HG03064 (cell line): ENCODE measurements around the gene MTPN.

Experiments
- ATAC-seq: cut with Tn5 transposase; IDR thresholded peaks from one replicate; pipeline ENCODE4 v1.9.1; 2021; ENCODE audit warnings: low read depth; ENCODE audit not compliant: unreplicated experiment

Gene MTPN

GRCh38 chr7:135959646-135960363 lies 17.4 kb downstream of the MTPN start:
- no peak for ATAC-seq

DNA sequence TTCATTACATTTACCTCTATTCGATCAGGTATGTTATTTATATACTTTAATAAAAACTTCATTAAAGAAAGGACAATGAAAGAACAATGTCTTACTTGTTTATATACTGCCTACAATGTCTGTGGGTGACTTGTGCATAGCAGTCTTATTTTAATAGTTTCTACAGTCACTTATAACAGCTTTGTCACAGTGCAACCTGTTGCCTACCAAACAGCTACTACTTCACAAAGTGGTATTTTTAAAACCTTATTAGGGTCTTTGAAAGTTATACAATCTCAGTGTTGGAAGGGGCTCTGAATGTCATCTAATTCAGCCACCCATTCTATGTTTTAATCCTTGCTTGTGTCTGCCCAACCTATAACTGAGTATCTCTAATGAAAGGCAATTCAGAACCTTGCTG lies 19.0 kb downstream of the MTPN start:
- no peak for ATAC-seq

DNA sequence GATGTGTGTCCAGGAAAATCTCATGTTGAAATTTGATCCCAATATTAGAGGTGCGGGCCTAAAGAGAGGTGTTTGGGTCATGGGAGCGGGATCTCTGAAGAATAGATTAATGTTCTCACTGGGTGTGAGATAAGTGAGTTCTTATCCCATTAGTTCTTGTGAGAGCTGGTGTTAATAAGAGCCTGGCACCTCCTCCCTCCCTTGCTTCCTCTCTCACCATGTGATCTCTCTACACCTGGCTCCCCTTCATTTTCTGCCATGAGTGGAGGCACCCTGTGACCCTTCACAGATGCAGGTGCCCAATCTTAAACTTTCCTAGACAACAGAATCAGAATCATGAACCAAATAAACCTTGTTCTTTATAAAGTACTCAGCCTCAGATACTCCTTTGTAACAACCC lies 19.5 kb downstream of the MTPN start:
- ATAC-seq: no peak

GRCh38 chr7:135956393-135956792 lies 20.8 kb downstream of the MTPN start:
- no peak for ATAC-seq

- no peak for ATAC-seq
Measured at GRCh38 chr7:135950972-135951371, 26.2 kb downstream of the MTPN start.

- no peak for ATAC-seq
Measured at GRCh38 chr7:135950429-135950828, 26.7 kb downstream of the MTPN start.

DNA sequence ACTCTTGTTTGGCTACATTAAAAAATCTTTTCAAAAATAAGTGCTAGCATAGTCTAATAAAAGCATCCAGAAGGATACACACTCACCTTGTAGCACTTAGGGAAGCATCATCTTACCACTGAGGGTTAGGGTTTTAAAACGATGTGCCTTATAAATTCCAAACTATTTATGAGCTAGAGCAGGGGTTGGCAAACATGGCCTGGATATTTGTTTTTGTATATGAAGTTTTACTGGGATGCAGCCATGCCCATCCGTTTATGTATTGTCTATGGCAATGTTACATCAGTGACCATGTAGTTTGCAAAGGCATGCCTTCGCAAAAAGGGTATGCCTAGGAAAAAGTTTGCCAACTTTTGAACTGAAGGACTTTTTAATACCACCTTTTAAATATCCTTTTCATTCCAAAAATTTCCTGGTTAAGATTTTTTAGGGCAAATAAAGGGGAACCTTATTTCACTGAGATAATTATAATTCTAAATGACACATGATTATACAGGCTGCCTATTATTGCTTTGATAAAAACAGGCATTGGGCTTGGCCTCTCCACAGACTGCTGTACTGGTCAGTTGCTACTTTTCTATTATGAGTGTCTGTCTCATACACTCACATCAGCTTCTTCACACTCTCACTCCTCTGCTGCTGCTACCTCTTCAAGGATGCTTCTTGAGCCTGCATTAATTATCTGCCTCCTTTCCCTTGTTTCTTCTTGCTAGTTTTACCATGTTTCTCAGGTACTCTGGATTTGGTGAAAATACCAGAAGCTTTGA lies 30.7 kb downstream of the MTPN start:
- ATAC-seq: no peak

DNA sequence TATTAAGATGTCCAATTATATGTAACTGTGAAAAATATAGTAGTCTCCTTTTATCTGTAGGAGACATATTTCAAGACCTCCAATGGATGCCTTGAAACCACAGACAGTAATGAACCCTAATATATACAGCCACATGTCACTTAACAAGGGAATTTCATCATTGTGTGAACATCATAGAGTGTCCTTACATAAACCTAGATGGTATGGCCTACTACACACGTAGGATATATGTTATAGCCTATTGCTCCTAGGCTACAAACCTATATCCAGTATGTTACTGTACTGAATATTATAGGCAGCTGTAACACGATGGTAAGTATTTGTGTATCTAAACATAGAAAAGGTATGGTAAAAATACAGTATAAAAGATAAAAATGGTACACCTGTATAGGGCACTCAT lies 32.4 kb downstream of the MTPN start:
- ATAC-seq: no peak

DNA sequence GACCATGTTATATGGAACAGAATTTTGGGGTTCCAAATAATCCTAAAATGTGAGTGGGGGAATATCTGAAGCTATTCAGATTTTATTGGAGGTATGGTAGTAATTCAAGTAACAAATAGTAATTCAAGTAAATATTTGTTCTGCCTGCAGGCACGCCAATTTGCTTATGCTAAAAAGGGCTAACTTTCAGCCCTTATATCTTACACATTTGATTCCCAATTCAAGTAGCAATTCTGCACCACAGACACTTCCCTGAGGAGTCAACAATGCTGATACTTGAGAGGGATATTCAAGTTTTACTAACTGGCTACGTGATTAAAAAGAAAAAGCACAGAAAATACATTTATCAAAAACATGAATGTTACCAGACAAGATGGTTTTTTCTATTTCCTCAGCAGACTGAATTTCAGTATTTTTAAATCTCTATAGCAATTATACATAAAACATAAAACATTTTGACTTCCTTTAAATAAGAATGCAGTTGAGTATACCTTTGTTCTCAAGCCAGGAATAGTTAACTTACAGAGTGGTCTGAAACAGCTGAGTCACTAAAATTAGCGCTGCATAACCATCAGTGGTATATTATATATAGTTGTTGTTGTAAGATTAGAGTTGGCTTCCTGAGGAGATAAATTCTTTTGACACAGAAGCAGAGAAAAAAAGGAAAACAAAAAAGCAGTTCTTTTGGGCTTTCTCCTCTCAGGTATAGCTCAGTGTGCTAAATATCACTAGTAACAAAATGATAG lies 33.9 kb downstream of the MTPN start:
- no peak for ATAC-seq

DNA sequence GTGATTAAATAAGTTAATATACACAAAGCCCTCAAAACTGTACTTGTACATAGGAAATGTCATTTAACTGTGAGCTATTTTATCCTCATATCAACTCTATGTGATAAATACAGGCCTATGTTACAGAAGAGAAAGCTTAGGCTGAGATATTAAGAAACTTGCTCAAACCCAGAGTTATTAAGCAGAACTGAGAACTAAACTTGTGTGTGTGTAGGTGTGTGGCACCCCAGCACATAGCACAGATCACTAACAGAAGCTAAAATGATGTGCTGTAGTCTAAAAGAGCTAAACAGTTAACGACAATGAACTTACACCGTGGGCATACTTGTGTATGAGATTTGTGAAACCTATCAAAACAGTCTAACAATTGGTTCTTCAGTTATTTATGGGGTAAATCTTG lies 34.5 kb downstream of the MTPN start:
- peak; percentile 68 for ATAC-seq

- no peak for ATAC-seq
Measured at GRCh38 chr7:135940077-135941075, 36.8 kb downstream of the MTPN start.

- ATAC-seq: no peak
Measured at GRCh38 chr7:135939261-135939812, 37.8 kb downstream of the MTPN start.

- no peak for ATAC-seq
Measured at GRCh38 chr7:135938563-135938962, 38.6 kb downstream of the MTPN start.

DNA sequence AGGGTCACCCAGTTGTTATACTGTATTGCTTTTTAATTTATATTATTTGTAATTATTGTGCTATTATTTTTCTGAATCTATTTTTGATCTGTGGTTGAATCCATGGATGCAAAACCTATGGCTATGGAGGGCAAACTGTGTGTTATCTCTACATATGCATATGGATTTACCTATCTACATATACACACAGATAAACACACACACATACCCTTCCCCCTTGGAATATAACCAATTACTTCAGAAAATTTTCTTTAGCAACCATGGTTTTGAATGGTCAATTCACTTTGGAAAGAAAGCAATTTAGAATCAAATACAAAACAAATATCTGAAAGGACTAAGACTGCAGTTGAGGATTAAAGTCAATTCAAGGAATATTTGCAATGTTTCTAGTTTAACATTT lies 39.1 kb downstream of the MTPN start:
- ATAC-seq: no peak

DNA sequence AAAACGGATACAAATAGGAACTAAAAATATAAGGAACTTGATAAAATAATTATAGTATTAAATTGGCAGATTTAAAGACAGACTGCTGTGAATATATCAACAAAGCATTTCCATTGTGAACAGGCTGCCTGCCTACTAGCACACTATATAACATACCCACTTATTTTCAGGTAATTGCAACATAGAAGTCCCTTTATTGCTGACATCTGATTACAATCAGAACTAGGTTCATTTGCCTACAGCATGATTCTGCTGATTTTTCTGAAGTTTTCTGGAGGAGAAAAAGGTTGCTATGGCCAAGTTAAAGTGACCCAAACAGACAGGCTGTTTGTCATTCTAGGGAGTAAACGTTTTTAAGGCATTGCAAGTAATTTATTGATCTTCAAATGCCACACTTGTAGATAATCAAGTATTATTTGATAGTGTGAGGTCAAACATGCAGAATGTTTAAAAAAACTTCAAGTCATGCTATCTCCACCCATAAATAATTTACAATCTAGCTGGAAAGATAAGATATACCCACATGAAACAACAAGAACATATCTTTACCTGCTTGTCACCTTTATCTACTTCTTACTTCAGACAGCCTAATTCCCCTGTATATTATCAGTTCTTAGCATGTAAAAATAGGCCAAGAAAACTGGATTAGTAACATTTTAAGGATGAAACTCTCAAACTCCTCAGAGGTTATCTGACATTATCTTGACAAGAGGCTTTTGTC lies 40.5 kb downstream of the MTPN start:
- no peak for ATAC-seq

DNA sequence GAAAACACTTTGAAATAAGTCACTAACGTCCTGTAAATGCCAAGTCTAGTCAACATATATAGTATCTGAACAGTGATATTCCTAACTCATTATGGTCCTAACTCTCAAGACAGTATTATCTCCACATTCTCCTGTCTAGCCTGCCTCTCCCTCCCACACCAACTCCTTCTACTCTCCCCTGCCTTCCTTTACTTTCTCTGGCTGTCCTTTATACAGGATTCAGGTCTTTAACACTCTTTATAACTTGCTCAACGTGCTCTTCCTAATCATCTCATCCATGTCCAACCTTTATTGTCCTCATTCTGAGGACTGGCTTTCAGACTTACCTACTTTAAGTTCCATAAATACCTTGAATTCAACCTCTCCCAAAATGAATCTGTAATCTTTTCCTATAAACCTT lies 42.5 kb downstream of the MTPN start:
- no peak for ATAC-seq

DNA sequence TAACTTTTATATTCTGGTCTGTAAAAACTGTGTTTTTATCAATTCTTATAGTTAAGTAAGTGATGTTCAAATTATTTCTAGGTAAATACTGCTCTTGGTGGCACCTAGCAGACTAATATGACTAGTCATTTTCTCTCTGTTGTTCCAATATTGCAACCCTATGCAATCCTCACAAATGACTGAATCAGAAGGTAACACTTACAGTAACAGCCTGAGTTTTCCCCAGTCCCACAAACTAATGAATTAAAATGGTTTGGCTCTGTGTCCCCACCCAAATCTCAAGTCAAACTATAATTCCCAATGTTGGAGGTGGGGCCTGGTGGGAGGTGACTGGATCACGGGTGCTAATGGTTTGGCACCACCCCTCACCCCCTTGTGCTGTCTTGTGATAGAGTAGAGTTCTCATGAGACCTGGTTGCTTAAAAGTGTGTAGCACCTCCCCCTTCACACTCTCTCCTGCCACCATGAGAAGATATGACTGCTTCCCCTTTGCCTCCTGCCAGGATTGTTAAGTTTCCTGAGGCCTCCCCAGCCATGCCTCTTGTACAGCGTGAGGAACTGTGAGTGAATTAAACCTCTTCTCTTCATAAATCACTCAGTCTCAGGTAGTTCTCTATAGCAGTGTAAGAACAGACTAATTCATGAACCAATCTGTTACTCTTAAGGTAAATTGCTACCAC lies 43.5 kb downstream of the MTPN start:
- ATAC-seq: no peak

- no peak for ATAC-seq
Measured at GRCh38 chr7:135932131-135932530, 45.0 kb downstream of the MTPN start.
